OCI-LY7 (cell line): ENCODE data around the gene ACTN2. TPM values are rescaled to one million over a fixed set of nuclear protein-coding genes. Genes with fewer than 3 reads are reported as not detected.

Source experiments
- BruUV-seq: library from RNA; stranded (reverse); fragments of 400-500 nt; replicated peaks from 2 replicates; lab custom pipeline; 2021; lab: Mats Ljungman, UMichigan
- CTCF ChIA-PET: fragments of 300-600 bp; sonication (Branson Sonifier 250); formaldehyde crosslinking; loops from one replicate; lab custom pipeline; 2022; ENCODE audit warnings: antibody characterized with exemption; ENCODE audit not compliant: unreplicated experiment; lab: Charles Lee
- POLR2A ChIA-PET: fragments of 300-600 bp; sonication (Branson Sonifier 250); formaldehyde crosslinking; loops from one replicate; lab custom pipeline; 2022; ENCODE audit warnings: antibody characterized with exemption; lab: Charles Lee
- DNase-seq: peaks from one replicate; pipeline ENCODE4 v3.0.0-alpha.2; 2015; ENCODE audit warnings: low spot score
- H2AFZ ChIP-seq: fragments of 200-600 bp; sonication (generic), shearing (Covaris generic); 2 replicates; pipeline ENCODE4 v1.6.1; 2014; ENCODE audit warnings: mild to moderate bottlenecking, antibody characterized with exemption, low read length, moderate library complexity
- H3K27ac ChIP-seq: fragments of 200-600 bp; sonication (generic); 2 replicates; pipeline ENCODE4 v1.5.1; 2014; ENCODE audit warnings: mixed run types, low read depth, mild to moderate bottlenecking, moderate library complexity, low read length, inconsistent platforms; ENCODE audit not compliant: poor library complexity, severe bottlenecking
- H3K36me3 ChIP-seq: fragments of 200-600 bp; sonication (generic); 2 replicates; pipeline ENCODE4 v1.6.1; 2014; ENCODE audit warnings: mild to moderate bottlenecking, antibody characterized with exemption, low read length, moderate library complexity, mixed read lengths; ENCODE audit not compliant: insufficient read depth
- H3K4me1 ChIP-seq: fragments of 200-600 bp; sonication (generic); 2 replicates; pipeline ENCODE4 v1.5.1; 2014; ENCODE audit warnings: mild to moderate bottlenecking, low read length; ENCODE audit not compliant: insufficient read depth, poor library complexity, severe bottlenecking
- H3K4me2 ChIP-seq: fragments of 200-600 bp; sonication (generic); 2 replicates; pipeline ENCODE4 v1.6.1; 2014; ENCODE audit warnings: mild to moderate bottlenecking, low read length
- H3K4me3 ChIP-seq: fragments of 200-600 bp; sonication (generic); 2 replicates; pipeline ENCODE4 v1.5.1; 2014; ENCODE audit warnings: mild to moderate bottlenecking, low read depth, low read length; ENCODE audit not compliant: poor library complexity, severe bottlenecking
- H3K79me2 ChIP-seq: fragments of 200-600 bp; sonication (generic); 2 replicates; pipeline ENCODE4 v1.6.1; 2016; ENCODE audit warnings: low read depth, mild to moderate bottlenecking, low read length, moderate library complexity, mixed read lengths; ENCODE audit not compliant: insufficient read depth
- H3K9me2 ChIP-seq: fragments of 200-600 bp; sonication (generic); 2 replicates; pipeline ENCODE4 v1.6.1; 2016; ENCODE audit warnings: mild to moderate bottlenecking, low read length, mixed read lengths; ENCODE audit not compliant: insufficient read depth
- H3K9me3 ChIP-seq: fragments of 200-600 bp; sonication (generic); 2 replicates; pipeline ENCODE4 v1.6.1; 2014; ENCODE audit warnings: mild to moderate bottlenecking, mixed run types, low read length, mixed read lengths
- H4K20me1 ChIP-seq: fragments of 200-600 bp; sonication (generic); 2 replicates; pipeline ENCODE4 v1.6.1; 2014; ENCODE audit warnings: mild to moderate bottlenecking, antibody characterized with exemption, low read length, moderate library complexity, mixed read lengths; ENCODE audit not compliant: insufficient read depth
- CTCF ChIP-seq: fragments of 200-600 bp; sonication (generic); conservative IDR thresholded peaks from 2 replicates; pipeline ENCODE4 v1.5.1; 2014; ENCODE audit warnings: mild to moderate bottlenecking, antibody characterized with exemption, low read length, moderate library complexity, mixed read lengths
- EZH2phosphoT487 ChIP-seq: fragments of 200-600 bp; sonication (generic); IDR thresholded peaks from 2 replicates; pipeline ENCODE4 v1.6.1; 2018; ENCODE audit warnings: low read depth, borderline replicate concordance, mild to moderate bottlenecking, mixed run types, antibody characterized with exemption, low read length, moderate library complexity, mixed read lengths
- intact Hi-C: fragments of 100-400 bp; cut with micrococcal nuclease; formaldehyde crosslinking; loops from one replicate; pipeline ENCODE4 v1.10.0; 2022; ENCODE audit not compliant: unreplicated experiment
- total RNA-seq, 2 experiments: library from RNA; depleted of rRNA in 1 of 2; stranded (reverse); fragments of >200 nt in 1 of 2; shearing (Covaris generic) in 1 of 2; gene quantifications; 2 replicates each; pipeline ENCODE4 v1.2.3, GENCODE V29; 2014 to 2022

The ACTN2 gene
- total RNA-seq, 2 experiments from 2014 or later: not detected

GRCh38 chr1:236750928-236751327 lies 64.6 kb downstream of the ACTN2 start:
- H3K27ac ChIP-seq: no peak overlapping the region
- H3K9me2 ChIP-seq: no peaks in the 10 kb centered on the region
- no peaks in the 10 kb centered on the region for H3K9me3 ChIP-seq
- BruUV-seq: no TSS peak
- ChIA-PET POLR2A (interaction anchor here (0.7 kb wide), 1 partner anchor 23 kb away, joined by 4 read pairs; no protein-coding TSS in a partner anchor), CTCF (no interaction called here)
- H2AFZ ChIP-seq: no peak overlapping the region
- no peaks in the 10 kb centered on the region for H3K36me3 ChIP-seq
- no peaks in the 10 kb centered on the region for H3K4me1 ChIP-seq
- no peaks in the 10 kb centered on the region for H4K20me1 ChIP-seq
- H3K79me2 ChIP-seq: no peaks in the 10 kb centered on the region
- TF ChIP-seq EZH2phosphoT487 (no peak), CTCF (no peak)
- H3K4me2 ChIP-seq: no peak overlapping the region
- H3K4me3 ChIP-seq: no peak overlapping the region
- DNase-seq: no peak
- intact Hi-C loops: loop anchor here (10.0 kb wide), 2 partner anchors 374 to 814 kb away; no protein-coding TSS in a partner anchor

- no peaks in the 10 kb centered on the region for H3K79me2 ChIP-seq
- H3K9me3 ChIP-seq: no peaks in the 10 kb centered on the region
- TF ChIP-seq EZH2phosphoT487 (no peak), CTCF (no peak)
- H4K20me1 ChIP-seq: no peaks in the 10 kb centered on the region
- no peak overlapping the region for H2AFZ ChIP-seq
- no peak overlapping the region for H3K27ac ChIP-seq
- no peaks in the 10 kb centered on the region for H3K9me2 ChIP-seq
- no TSS peak for BruUV-seq
- no peaks in the 10 kb centered on the region for H3K4me1 ChIP-seq
- no peak for DNase-seq
- H3K4me3 ChIP-seq: no peak overlapping the region
- intact Hi-C loops: loop anchor here (10.0 kb wide), 2 partner anchors 373 to 813 kb away; no protein-coding TSS in a partner anchor
- H3K4me2 ChIP-seq: no peak overlapping the region
- POLR2A ChIA-PET: no interaction called here
- no peaks in the 10 kb centered on the region for H3K36me3 ChIP-seq
- CTCF ChIA-PET: no interaction called here
Observed at GRCh38 chr1:236751385-236751784, 65.1 kb downstream of the ACTN2 start.

GRCh38 chr1:236751935-236752334 lies 65.6 kb downstream of the ACTN2 start:
- no peak overlapping the region for H3K4me2 ChIP-seq
- ChIA-PET POLR2A (interaction anchor here (0.6 kb wide), 1 partner anchor 143 kb away, joined by 8 read pairs; no protein-coding TSS in a partner anchor), CTCF (no interaction called here)
- H3K36me3 ChIP-seq: no peaks in the 10 kb centered on the region
- H3K4me3 ChIP-seq: no peak overlapping the region
- H2AFZ ChIP-seq: no peak overlapping the region
- H3K9me2 ChIP-seq: no peaks in the 10 kb centered on the region
- TF ChIP-seq CTCF (no peak), EZH2phosphoT487 (no peak)
- no peaks in the 10 kb centered on the region for H4K20me1 ChIP-seq
- H3K27ac ChIP-seq: no peak overlapping the region
- intact Hi-C loops: loop anchor here (10.0 kb wide), 2 partner anchors 373 to 813 kb away; no protein-coding TSS in a partner anchor
- no peak for DNase-seq
- no peaks in the 10 kb centered on the region for H3K79me2 ChIP-seq
- no TSS peak for BruUV-seq
- H3K9me3 ChIP-seq: no peaks in the 10 kb centered on the region
- no peaks in the 10 kb centered on the region for H3K4me1 ChIP-seq
